Lung (tissue), 12 donors: ENCODE data around the gene ING5. TPM values are rescaled to one million over a fixed set of nuclear protein-coding genes. Genes with fewer than 3 reads are reported as not detected.

Experiments
- ATAC-seq: fragments of 200-7000 bp; cut with Tn5 transposase; one replicate; pipeline ENCODE4 v1.9.1; 2020; ENCODE audit warnings: moderate number of reproducible peaks; ENCODE audit not compliant: insufficient read depth, low FRiP score
- DNase-seq, 3 donors: peaks; one replicate each; pipeline ENCODE4 v3.0.0-alpha.2; 2013 to 2017
- H3K27ac ChIP-seq, 2 donors: one replicate each; pipeline ENCODE4 v1.5.1; 2013; ENCODE audit warnings: mild to moderate bottlenecking in 2 of 2, moderate library complexity in 2 of 2, control low read depth in 1 of 2, inconsistent platforms in 1 of 2, low read depth in 1 of 2, low read length in 1 of 2
- H3K27me3 ChIP-seq, 3 donors: one replicate each; pipeline ENCODE4 v1.5.1; 2013; ENCODE audit warnings: low read length in 2 of 3; ENCODE audit not compliant: control insufficient read depth in 3 of 3, insufficient read depth in 3 of 3
- H3K36me3 ChIP-seq, 4 donors: one replicate each; pipeline ENCODE4 v1.5.1; 2013; ENCODE audit warnings: low read length in 4 of 4, mild to moderate bottlenecking in 1 of 4, moderate library complexity in 1 of 4; ENCODE audit not compliant: control insufficient read depth in 4 of 4, insufficient read depth in 4 of 4
- H3K4me1 ChIP-seq, 5 donors: one replicate each; pipeline ENCODE4 v1.5.1; 2013; ENCODE audit warnings: low read length in 5 of 5, mild to moderate bottlenecking in 2 of 5, moderate library complexity in 1 of 5; ENCODE audit not compliant: control insufficient read depth in 5 of 5, insufficient read depth in 5 of 5
- H3K4me3 ChIP-seq: one replicate; pipeline ENCODE4 v1.5.1; 2013; ENCODE audit warnings: mild to moderate bottlenecking, control low read depth, moderate library complexity
- H3K9ac ChIP-seq, 2 donors: one replicate each; pipeline ENCODE4 v1.5.1; 2013; ENCODE audit warnings: low read length in 2 of 2, control low read depth in 1 of 2; ENCODE audit not compliant: insufficient read depth in 1 of 2
- H3K9me3 ChIP-seq, 4 donors: one replicate each; pipeline ENCODE4 v1.5.1; 2013; ENCODE audit warnings: low read length in 3 of 4, mild to moderate bottlenecking in 1 of 4, moderate library complexity in 1 of 4; ENCODE audit not compliant: control insufficient read depth in 4 of 4, insufficient read depth in 3 of 4
- CTCF ChIP-seq: IDR thresholded peaks from 2 replicates; pipeline ENCODE4 v1.5.1; 2012; ENCODE audit warnings: mild to moderate bottlenecking; ENCODE audit errors: control extremely low read depth, extremely low read depth
- WGBS, 2 donors: extraction: QIAGEN DNeasy Blood & Tissue Kit; methylation state at CpG; one replicate each; pipeline ENCODE4 v1.1.7; 2013; 5-methylcytosine and 5-hydroxymethylcytosine counted together
- polyA plus RNA-seq, 2 donors: library from polyadenylated mRNA; stranded (reverse); fragments of 200-250 nt; gene quantifications; one replicate each; pipeline ENCODE4 v1.2.1, GENCODE V29; 2013
- total RNA-seq, 2 donors: library from RNA; depleted of rRNA in 1 of 2; stranded (reverse); fragments of >200 nt in 1 of 2; gene quantifications; one replicate each; pipeline ENCODE4 v1.2.1, GENCODE V29; 2014 to 2021
- donor health status: control.
- donor health status: control.
- donor health status: Bipolar disorder and iron deficiency.
- donor health status: healthy.
- donor health status: DM: yes; HTN: yes; CAD: no.

ING5 gene
- total and polyA plus RNA-seq, 4 donors = 19.2 to 46.8 (median 31.1) TPM

- WGBS, 2 donors = 91 to 94% methylated on average over 22 of the region's 22 CpGs
These were observed 22.9 kb upstream of the ING5 start for GRCh38 chr2:241678784-241679540.

GRCh38 chr2:241680044-241680443 is 21.8 kb upstream of the ING5 start:
- WGBS, 2 donors = 95 to 96% methylated on average over 12 of the region's 12 CpGs
- TF ChIP-seq CTCF = no peak
- H3K36me3 ChIP-seq = peaks cover 0 to 33% (median 28%) of the 10 kb centered on the region in 4 donors
- H3K27me3 ChIP-seq = no peaks in the 10 kb centered on the region
- H3K4me3 ChIP-seq = no peak overlapping the region
- H3K9ac ChIP-seq = no peak overlapping the region
- no peaks in the 10 kb centered on the region for H3K9me3 ChIP-seq
- no peak overlapping the region for H3K27ac ChIP-seq
- no peak for DNase-seq
- ATAC-seq = no peak
- no peaks in the 10 kb centered on the region for H3K4me1 ChIP-seq

More at GRCh38 chr2:241678784-241679540, 22.9 kb upstream of the ING5 start:
- no peaks in the 10 kb centered on the region for H3K27me3 ChIP-seq
- no peak overlapping the region for H3K9ac ChIP-seq
- no peak for DNase-seq
- no peaks in the 10 kb centered on the region for H3K9me3 ChIP-seq
- H3K36me3 ChIP-seq = peaks cover 0 to 34% (median 24%) of the 10 kb centered on the region in 4 donors
- ATAC-seq = no peak
- TF ChIP-seq CTCF = no peak
- no peak overlapping the region for H3K4me3 ChIP-seq
- H3K27ac ChIP-seq = no peak overlapping the region
- H3K4me1 ChIP-seq = no peaks in the 10 kb centered on the region

- H3K4me1 ChIP-seq = peaks cover 0 to 7% (median 4%) of the 10 kb centered on the region in 5 donors
- H3K27ac ChIP-seq = no peak overlapping the region
- DNase-seq (no peak), ATAC-seq (peak; percentile 70)
- TF ChIP-seq CTCF = no peak
- peaks cover 0 to 30% (median 27%) of the 10 kb centered on the region in 4 donors for H3K36me3 ChIP-seq
- 90 to 93% methylated on average over 14 of the region's 14 CpGs for WGBS, 2 donors
- H3K9me3 ChIP-seq = no peaks in the 10 kb centered on the region
- no peak overlapping the region for H3K9ac ChIP-seq
- no peak overlapping the region for H3K4me3 ChIP-seq
- H3K27me3 ChIP-seq = no peaks in the 10 kb centered on the region
These were observed 20.8 kb upstream of the ING5 start for GRCh38 chr2:241680827-241681599.
